ENCODE data around the gene RNF126.
"Not testable (repeated sequence)": the region's sequence is repeated elsewhere in the genome, so short reads cannot be mapped to it uniquely, and the experiment has no call there.

DNA sequence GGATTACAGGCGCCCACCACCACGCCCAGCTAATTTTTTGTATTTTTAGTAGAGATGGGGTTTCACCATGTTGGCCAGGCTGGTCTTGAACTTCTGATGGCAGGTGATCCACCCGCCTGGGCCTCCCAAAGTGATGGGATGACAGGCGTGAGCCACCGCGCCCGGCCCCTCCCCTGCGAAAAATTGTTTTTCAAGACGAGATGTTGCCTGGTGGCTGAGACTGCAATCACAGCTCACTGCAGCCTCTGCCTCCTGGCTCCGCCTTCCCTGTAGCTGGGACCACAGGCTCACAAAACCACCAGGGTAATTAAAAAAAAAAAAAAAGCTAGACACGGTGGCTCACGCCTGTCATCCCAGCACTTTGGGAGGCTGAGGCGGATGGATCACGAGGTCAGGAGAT, 36.9 kb upstream of the RNF126 start:
- not testable (repeated sequence) for TF ChIP-seq TAF1 (IDR thresholded peaks at IDR 0.05; ENCODE audit: low read depth, low read length); POLR2AphosphoS5 (IDR thresholded peaks at IDR 0.05; ENCODE audit: low read depth, low read length); POLR2A (IDR thresholded peaks at IDR 0.05; ENCODE audit: low read depth, low read length); PAX5 (IDR thresholded peaks at IDR 0.05; ENCODE audit: insufficient read depth, low read length, severe bottlenecking); SPI1 (IDR thresholded peaks at IDR 0.05; ENCODE audit: low read depth, low read length)
